Sigmoid colon (tissue), 7 donors: ENCODE results near the gene TRIM44. TPM values are rescaled to one million over a fixed set of nuclear protein-coding genes. Genes with fewer than 3 reads are reported as not detected.
"Not testable (repeated sequence)": the region's sequence is repeated elsewhere in the genome, so short reads cannot be mapped to it uniquely, and the experiment has no call there.

ENCODE experiments used
- DNase-seq: peaks from one replicate; pipeline ENCODE4 v3.0.0-alpha.2; 2019
- H3K27ac ChIP-seq, 4 donors: fragments of 200-600 bp; sonication (generic); one replicate each; pipeline ENCODE4 v1.5.1; 2016 to 2019; ENCODE audit warnings: mild to moderate bottlenecking in 1 of 4
- H3K27me3 ChIP-seq, 3 donors: fragments of 200-600 bp; sonication (generic); one replicate each; pipeline ENCODE4 v1.5.1; 2019; ENCODE audit warnings: mild to moderate bottlenecking in 1 of 3
- H3K36me3 ChIP-seq, 4 donors: fragments of 200-600 bp; sonication (generic); one replicate each; pipeline ENCODE4 v1.5.1; 2016 to 2019
- H3K4me1 ChIP-seq, 4 donors: fragments of 200-600 bp; sonication (generic); one replicate each; pipeline ENCODE4 v1.5.1; 2017 to 2019
- H3K4me3 ChIP-seq, 4 donors: fragments of 200-600 bp; sonication (generic); one replicate each; pipeline ENCODE4 v1.5.1; 2017 to 2019; ENCODE audit warnings: mild to moderate bottlenecking in 2 of 4, moderate library complexity in 1 of 4
- H3K9me3 ChIP-seq, 4 donors: fragments of 200-600 bp in 3 of 4; sonication (generic) in 3 of 4; one replicate each; pipeline versions ENCODE4 v1.5.1 to v1.6.1; 2013 to 2019
- CTCF ChIP-seq, 4 experiments: fragments of 450-650 bp in 3 of 4; fragments of 200-600 bp in 1 of 4; IDR thresholded peaks; one replicate each; pipeline ENCODE4 v1.5.1; 2016 to 2019; ENCODE audit warnings: antibody characterized with exemption in 4 of 4, mild to moderate bottlenecking in 3 of 4, moderate library complexity in 2 of 4
- EP300 ChIP-seq, 4 donors: sonication (generic); formaldehyde crosslinking; IDR thresholded peaks; one replicate each; pipeline ENCODE4 v1.6.1; 2017; ENCODE audit warnings: antibody characterized with exemption in 4 of 4
- POLR2A ChIP-seq, 2 donors: fragments of 450-650 bp; IDR thresholded peaks; one replicate each; pipeline ENCODE4 v1.6.1; 2016; ENCODE audit warnings: antibody characterized with exemption in 2 of 2, mild to moderate bottlenecking in 2 of 2, moderate library complexity in 2 of 2
- POLR2AphosphoS5 ChIP-seq, 4 donors: sonication (generic); formaldehyde crosslinking; IDR thresholded peaks; one replicate each; pipeline ENCODE4 v1.6.1; 2017; ENCODE audit warnings: antibody characterized with exemption in 4 of 4
- WGBS, 2 donors: extraction: QIAGEN DNeasy Blood & Tissue Kit; methylation state at CpG; one replicate each; pipeline ENCODE4 v1.1.7; 2013; 5-methylcytosine and 5-hydroxymethylcytosine counted together
- intact Hi-C: fragments of 100-400 bp; cut with DNase I; formaldehyde crosslinking; loops from one replicate; pipeline ENCODE4 v1.15.1; 2023
- polyA plus RNA-seq, 3 donors: library from polyadenylated mRNA; stranded (reverse); fragments of 200-250 nt; gene quantifications; one replicate each; pipeline ENCODE4 v1.2.3, GENCODE V29; 2013
- total RNA-seq, 4 donors: library from RNA; depleted of rRNA; stranded (reverse); fragments of >200 nt; gene quantifications; one replicate each; pipeline ENCODE4 v1.1.0, GENCODE V29; 2016
- donor health status: healthy with polysubstance abuse.
- donor health status: Bipolar disorder and iron deficiency.
- donor health status: healthy.

The TRIM44 gene
- total and polyA plus RNA-seq, 7 donors = 8.4 to 97.2 (median 23.0) TPM

DNA sequence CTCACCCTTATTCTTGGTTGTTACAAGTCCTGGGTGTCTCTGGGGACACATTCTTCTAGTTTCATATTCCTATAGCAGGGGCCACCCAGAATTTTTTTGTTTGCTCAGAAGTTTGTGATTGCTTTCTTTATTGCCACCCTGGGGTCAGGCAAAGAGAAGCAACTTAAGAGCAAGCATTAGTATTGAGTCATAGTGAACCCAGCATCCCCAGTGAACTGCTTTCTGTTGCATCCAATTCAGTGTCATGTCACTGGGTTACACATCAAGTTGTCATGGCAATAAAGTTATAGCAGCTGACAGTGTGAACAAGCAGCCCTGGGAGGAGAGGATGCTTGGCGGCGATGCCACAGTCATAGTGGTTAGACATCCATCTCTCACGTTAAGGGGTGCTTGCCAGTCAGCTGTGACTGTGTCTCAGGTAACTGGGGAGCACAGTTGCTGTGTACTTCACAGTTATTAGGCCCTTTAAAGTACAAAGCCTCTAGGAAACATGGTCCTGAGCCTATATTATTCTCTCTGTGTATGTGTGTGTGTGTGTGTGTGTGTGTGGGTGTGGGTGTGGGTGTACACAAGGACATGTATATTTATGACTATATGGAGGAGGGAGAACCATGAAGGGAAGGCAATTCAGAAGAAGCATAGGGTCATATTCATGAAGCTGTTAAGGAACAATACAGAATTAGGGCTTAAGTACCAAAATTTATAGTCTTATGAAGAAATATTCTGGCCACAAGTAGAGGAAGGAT is 52.5 kb downstream of the TRIM44 start:
- no peak overlapping the region for H3K4me3 ChIP-seq
- intact Hi-C loops = no loop called here
- no peak overlapping the region for H3K27ac ChIP-seq
- H3K36me3 ChIP-seq = no peaks in the 10 kb centered on the region
- H3K27me3 ChIP-seq = no peaks in the 10 kb centered on the region
- no peak for DNase-seq
- no peaks in the 10 kb centered on the region for H3K9me3 ChIP-seq
- H3K4me1 ChIP-seq = peaks cover 0 to 39% (median 3%) of the 10 kb centered on the region in 4 donors
- TF ChIP-seq CTCF (IDR thresholded peaks at IDR 0.05) = no peak
- TF ChIP-seq EP300 (IDR thresholded peaks at IDR 0.05) = no peak
- TF ChIP-seq POLR2A (IDR thresholded peaks at IDR 0.05) = no peak
- no peak for TF ChIP-seq POLR2AphosphoS5 (IDR thresholded peaks at IDR 0.05)
- 90% methylated on average over 3 of the region's 3 CpGs for WGBS, 2 donors

- intact Hi-C loops = not testable (repeated sequence)
Measured at GRCh38 chr11:35715677-35716076, 53.1 kb downstream of the TRIM44 start.

GRCh38 chr11:35717043-35717442 is 54.5 kb downstream of the TRIM44 start:
- peaks cover 0 to 40% (median 11%) of the 10 kb centered on the region in 4 donors for H3K4me1 ChIP-seq
- no peak for TF ChIP-seq POLR2AphosphoS5 (IDR thresholded peaks at IDR 0.05)
- TF ChIP-seq POLR2A (IDR thresholded peaks at IDR 0.05) = no peak
- TF ChIP-seq EP300 (IDR thresholded peaks at IDR 0.05) = no peak
- WGBS, 2 donors = 92 to 98% methylated on average over 2 of the region's 2 CpGs
- H3K4me3 ChIP-seq = no peak overlapping the region
- no peaks in the 10 kb centered on the region for H3K27me3 ChIP-seq
- H3K36me3 ChIP-seq = no peaks in the 10 kb centered on the region
- no peak for DNase-seq
- intact Hi-C loops = no loop called here
- no peak overlapping the region for H3K27ac ChIP-seq
- H3K9me3 ChIP-seq = no peaks in the 10 kb centered on the region

More at GRCh38 chr11:35715677-35716076, 53.1 kb downstream of the TRIM44 start:
- H3K27ac ChIP-seq, H3K36me3 ChIP-seq, DNase-seq, H3K4me3 ChIP-seq, H3K9me3 ChIP-seq, H3K27me3 ChIP-seq: not testable (repeated sequence)
- 59 to 68% methylated on average over 2 of the region's 2 CpGs for WGBS, 2 donors
- H3K4me1 ChIP-seq = peaks cover 0 to 39% (median 3%) of the 10 kb centered on the region in 4 donors

DNA sequence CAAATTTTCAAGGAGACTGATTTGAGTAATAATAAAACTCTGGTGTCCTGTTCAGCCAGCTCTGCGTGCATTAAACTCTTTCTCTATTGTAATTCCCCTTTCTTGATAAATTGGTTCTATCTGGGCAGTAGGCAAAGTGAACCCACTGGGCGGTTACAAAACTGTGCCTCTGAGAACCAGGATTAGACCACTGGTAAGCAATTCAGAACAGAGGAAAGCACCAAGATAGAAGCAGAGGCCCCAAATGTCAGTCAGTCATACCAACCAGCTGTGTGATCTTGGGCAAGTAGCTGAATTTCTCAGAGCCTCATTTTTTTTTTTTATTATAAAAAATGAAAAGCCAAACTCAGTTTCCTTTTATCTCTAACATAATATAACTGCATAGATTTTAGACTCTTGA is 54.9 kb downstream of the TRIM44 start:
- Histone ChIP-seq H3K4me3 (no peak overlapping the region), H3K4me1 (peaks cover 0 to 39% (median 14%) of the 10 kb centered on the region in 4 donors), H3K27me3 (no peaks in the 10 kb centered on the region), H3K9me3 (no peaks in the 10 kb centered on the region), H3K36me3 (no peaks in the 10 kb centered on the region), H3K27ac (no peak overlapping the region)
- DNase-seq = no peak
- intact Hi-C loops = no loop called here
- no peak for TF ChIP-seq EP300 (IDR thresholded peaks at IDR 0.05)
- TF ChIP-seq POLR2A (IDR thresholded peaks at IDR 0.05) = no peak
- TF ChIP-seq CTCF (IDR thresholded peaks at IDR 0.05) = no peak
- no peak for TF ChIP-seq POLR2AphosphoS5 (IDR thresholded peaks at IDR 0.05)
- 93 to 97% methylated on average over 2 of the region's 2 CpGs for WGBS, 2 donors

DNA sequence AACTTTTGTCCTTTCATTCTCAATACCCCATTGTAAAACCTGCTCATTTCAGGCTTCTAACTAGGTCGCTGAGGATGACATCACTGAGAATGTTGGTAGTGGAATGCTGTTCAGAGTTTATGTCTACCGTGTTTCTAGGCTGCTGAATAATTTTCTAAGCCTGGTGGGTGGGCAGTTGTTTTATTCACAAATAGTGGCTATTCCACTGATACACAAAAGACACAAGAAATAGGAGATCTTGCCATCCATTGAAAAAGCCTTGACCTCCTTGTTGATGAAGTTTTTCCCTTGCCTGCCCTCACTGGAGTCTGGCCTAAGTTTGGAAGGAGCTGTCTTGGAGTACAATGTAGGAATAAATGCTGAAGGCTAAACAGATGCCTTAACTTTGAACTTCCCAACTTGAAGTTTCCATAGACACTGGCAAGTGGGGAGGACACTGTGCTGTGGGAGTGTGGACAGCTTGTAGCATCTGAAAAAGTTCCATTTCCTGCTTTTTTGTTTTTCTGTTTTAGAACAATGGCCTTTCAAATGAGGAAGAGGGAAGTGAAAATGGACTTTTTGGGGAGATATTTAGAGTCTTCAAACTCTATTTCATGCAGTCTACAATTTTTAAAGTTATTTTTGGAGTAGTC is 59.2 kb downstream of the TRIM44 start:
- DNase-seq = no peak
- H3K36me3 ChIP-seq = peaks cover 0 to 11% (median 0%) of the 10 kb centered on the region in 4 donors
- intact Hi-C loops = no loop called here
- peak overlapping the region in 1 of 4 donors; percentile 6 for H3K27ac ChIP-seq
- 71 to 78% methylated on average over 2 of the region's 2 CpGs for WGBS, 2 donors
- H3K9me3 ChIP-seq = no peaks in the 10 kb centered on the region
- peaks cover 0 to 49% (median 24%) of the 10 kb centered on the region in 4 donors for H3K4me1 ChIP-seq
- no peaks in the 10 kb centered on the region for H3K27me3 ChIP-seq
- H3K4me3 ChIP-seq = no peak overlapping the region
- TF ChIP-seq EP300 (IDR thresholded peaks at IDR 0.05) (no peak), CTCF (IDR thresholded peaks at IDR 0.05) (no peak), POLR2AphosphoS5 (IDR thresholded peaks at IDR 0.05) (no peak), POLR2A (IDR thresholded peaks at IDR 0.05) (no peak)
